Heart left ventricle (tissue), 16 donors: ENCODE results near the gene PRDM16. TPM values are rescaled to one million over a fixed set of nuclear protein-coding genes. Genes with fewer than 3 reads are reported as not detected.

Source experiments
- ATAC-seq, 4 donors: fragments of 200-7000 bp; cut with Tn5 transposase; one replicate each; pipeline ENCODE4 v1.9.1; 2020 to 2022; ENCODE audit warnings: moderate library complexity in 4 of 4, mild to moderate bottlenecking in 3 of 4, moderate number of reproducible peaks in 1 of 4
- DNase-seq, 5 donors: peaks; one replicate each; pipeline ENCODE4 v3.0.0-alpha.2; 2020
- H3K27ac ChIP-seq, 12 donors: fragments of 200-600 bp; sonication (generic) in 4 of 12; one replicate each; pipeline versions ENCODE4 v1.5.0 to v1.8.0; 2016 to 2022; ENCODE audit warnings: mild to moderate bottlenecking in 2 of 12
- H3K27me3 ChIP-seq, 9 donors: fragments of 200-600 bp; sonication (generic) in 2 of 9; one replicate each; pipeline versions ENCODE4 v1.5.1 to v1.8.0; 2016 to 2022; ENCODE audit warnings: mild to moderate bottlenecking in 3 of 9
- H3K36me3 ChIP-seq, 9 donors: fragments of 200-600 bp; sonication (generic) in 2 of 9; one replicate each; pipeline versions ENCODE4 v1.5.0 to v1.8.0; 2018 to 2022; ENCODE audit warnings: mild to moderate bottlenecking in 2 of 9
- H3K4me1 ChIP-seq, 12 donors: fragments of 200-600 bp; sonication (generic) in 4 of 12; one replicate each; pipeline versions ENCODE4 v1.5.0 to v1.8.0; 2016 to 2022; ENCODE audit warnings: mild to moderate bottlenecking in 3 of 12
- H3K4me3 ChIP-seq, 12 donors: fragments of 200-600 bp; sonication (generic) in 4 of 12; one replicate each; pipeline versions ENCODE4 v1.5.0 to v1.8.0; 2017 to 2022; ENCODE audit warnings: mild to moderate bottlenecking in 9 of 12, moderate library complexity in 4 of 12
- H3K9me3 ChIP-seq, 12 donors: fragments of 200-600 bp; sonication (generic) in 4 of 12; one replicate each; pipeline versions ENCODE4 v1.5.0 to v1.8.0; 2016 to 2022; ENCODE audit warnings: mild to moderate bottlenecking in 1 of 12
- CTCF ChIP-seq, 12 donors: fragments of 200-600 bp; sonication (generic) in 4 of 12; IDR thresholded peaks; one replicate each; pipeline versions ENCODE4 v1.5.0 to v1.8.0; 2018 to 2022; ENCODE audit warnings: antibody characterized with exemption in 12 of 12, mild to moderate bottlenecking in 5 of 12
- POLR2A ChIP-seq, 2 donors: fragments of 450-650 bp; IDR thresholded peaks; one replicate each; pipeline ENCODE4 v1.6.1; 2017; ENCODE audit warnings: antibody characterized with exemption in 2 of 2, mild to moderate bottlenecking in 2 of 2, moderate library complexity in 2 of 2
- WGBS, 4 donors: extraction: QIAGEN DNeasy Blood & Tissue Kit in 2 of 4; methylation state at CpG; one replicate each; pipeline versions ENCODE4 v1.1.5 to v1.1.7; 2013 to 2018; 5-methylcytosine and 5-hydroxymethylcytosine counted together
- intact Hi-C, 10 donors: fragments of 100-400 bp; cut with DNase I; formaldehyde crosslinking; loops; one replicate each; pipeline versions ENCODE4 v1.11.1 to v1.14.2; 2022
- polyA plus RNA-seq, 2 donors: library from polyadenylated mRNA; stranded (reverse); fragments of 200-250 nt; gene quantifications; one replicate each; pipeline ENCODE4 v1.2.3, GENCODE V29; 2013
- total RNA-seq, 9 donors: library from RNA; depleted of rRNA in 2 of 9; stranded (reverse); fragments of >200 nt in 2 of 9; fragmentation: NEBNext Ultra II Directional in 3 of 9; extraction: Animal tissue kit (Norgen Biotek cat#: 25700) in 3 of 9; gene quantifications; one replicate each; pipeline versions ENCODE4 v1.1.0 to v1.2.4, GENCODE V29; 2016 to 2023
- donor health status: ischemic (EF 13 %, LVEDD 7.1; RV severe dilation, severe dysfunction).
- donor health status: healthy with polysubstance abuse.
- donor health status: DM: no; HTN: yes; CAD: no.
- donor health status: DM: no; HTN: no; CAD: no.
- donor health status: ischemic (EF 25% LVEDD 6.9; RV normal size, moderate dysfunction).
- donor health status: ischemic (EF 25% LVEDD 5.7; RV mildly dilated, moderate dysfunction).
- donor health status: healthy.
- donor health status: DM: yes; HTN: yes; CAD: no.
- donor health status: ischemic (EF 35%, LVEDD 5.7; RV mildly dilated, moderate dysfunction).
- donor health status: nonischemic (EF 11% LVEDD 7.7; RV severe dilation, severe dysfunction).
- donor health status: DM: yes; HTN: yes; CAD: no.
- donor health status: PGD.
- donor health status: ischemic (EF 29% LVEDD 5.4; RV normal size, mild dysfunction).
- donor health status: nonischemic (EF 23%, LVEDD 6.1; RV moderate dilation, normal function).

Gene PRDM16
- total and polyA plus RNA-seq, 11 donors, result 6.0 to 22.7 (median 14.0) TPM

- DNase-seq, result peak in 1 of 5 donors; percentile 60
- TF ChIP-seq POLR2A (IDR thresholded peaks at IDR 0.05) (no peak), CTCF (IDR thresholded peaks at IDR 0.05) (no peak)
- Histone ChIP-seq H3K36me3 (peaks cover 0 to 5% (median 0%) of the 10 kb centered on the region in 9 donors), H3K27me3 (peaks cover 10 to 61% (median 37%) of the 10 kb centered on the region in 9 donors), H3K4me3 (peak overlapping the region in 5 of 12 donors; percentile 23 to 43 (median 34)), H3K9me3 (no peaks in the 10 kb centered on the region), H3K4me1 (peaks cover 0 to 50% (median 10%) of the 10 kb centered on the region in 12 donors), H3K27ac (no peak overlapping the region)
- WGBS, 4 donors, result 25 to 55% (median 42%) methylated on average over 16 to 50 of the region's 50 CpGs
- no peak for ATAC-seq
- intact Hi-C loops, result loop anchor here in 3 of 10 donors (5.0 to 10.0 kb wide), 3 partner anchors 332 to 370 kb away; no protein-coding TSS in a partner anchor
Observed at GRCh38 chr1:3062616-3063378, 6.2 kb upstream of the PRDM16 start.

GRCh38 chr1:3063379-3064295 lies 5.4 kb upstream of the PRDM16 start:
- intact Hi-C loops, result loop anchor here in 5 of 10 donors (2.0 to 10.0 kb wide), 5 partner anchors 51 to 369 kb away; no protein-coding TSS in a partner anchor
- no peak for TF ChIP-seq POLR2A (IDR thresholded peaks at IDR 0.05)
- TF ChIP-seq CTCF (IDR thresholded peaks at IDR 0.05), result no peak
- H3K4me3 ChIP-seq, result peak overlapping the region in 7 of 12 donors; percentile 6 to 43 (median 28)
- DNase-seq (peak in 1 of 5 donors; percentile 61), ATAC-seq (no peak)
- peaks cover 0 to 59% (median 14%) of the 10 kb centered on the region in 12 donors for H3K4me1 ChIP-seq
- no peak overlapping the region for H3K27ac ChIP-seq
- WGBS, 4 donors, result 32 to 51% (median 45%) methylated on average over 36 to 91 of the region's 91 CpGs
- no peaks in the 10 kb centered on the region for H3K9me3 ChIP-seq
- peaks cover 0 to 5% (median 0%) of the 10 kb centered on the region in 9 donors for H3K36me3 ChIP-seq
- peaks cover 10 to 67% (median 45%) of the 10 kb centered on the region in 9 donors for H3K27me3 ChIP-seq

GRCh38 chr1:3064296-3064850 lies 4.6 kb upstream of the PRDM16 start:
- H3K27me3 ChIP-seq, result peaks cover 10 to 67% (median 45%) of the 10 kb centered on the region in 9 donors

More at GRCh38 chr1:3064296-3064850, 4.6 kb upstream of the PRDM16 start:
- peaks cover 0 to 62% (median 15%) of the 10 kb centered on the region in 12 donors for H3K4me1 ChIP-seq
- intact Hi-C loops, result loop anchor here in 5 of 10 donors (2.0 to 10.0 kb wide), 5 partner anchors 52 to 368 kb away; no protein-coding TSS in a partner anchor
- 53 to 66% (median 61%) methylated on average over 10 to 17 of the region's 17 CpGs for WGBS, 4 donors
- DNase-seq (peak in 2 of 5 donors; percentile 11 to 26), ATAC-seq (no peak)
- no peak overlapping the region for H3K27ac ChIP-seq
- no peaks in the 10 kb centered on the region for H3K9me3 ChIP-seq
- peaks cover 0 to 5% (median 0%) of the 10 kb centered on the region in 9 donors for H3K36me3 ChIP-seq
- no peak for TF ChIP-seq CTCF (IDR thresholded peaks at IDR 0.05)
- TF ChIP-seq POLR2A (IDR thresholded peaks at IDR 0.05), result no peak
- H3K4me3 ChIP-seq, result peak overlapping the region in 1 of 12 donors; percentile 38
